HL-60 (cell line): ENCODE results near the gene AMPD3.
A peak's percentile ranks its signal among the peaks of the same experiment; 100 is the strongest.

ENCODE experiments used
- DNase-seq, 2 experiments: peaks; one replicate each; pipeline ENCODE4 v3.0.0-alpha.2; 2010 to 2020; ENCODE audit warnings: low read depth in 1 of 2, low spot score in 1 of 2
- H3K27ac ChIP-seq: fragments of 250-450 bp; sonication (Bioruptor Pico); replicated peaks from 2 replicates; pipeline ENCODE4 v1.5.1; 2020; ENCODE audit warnings: mild to moderate bottlenecking, moderate library complexity
- H3K27me3 ChIP-seq: fragments of 250-450 bp; sonication (Bioruptor Pico); 2 replicates; pipeline ENCODE4 v1.5.1; 2021; ENCODE audit warnings: mild to moderate bottlenecking, moderate library complexity; ENCODE audit not compliant: insufficient read depth, poor library complexity, severe bottlenecking
- H3K4me3 ChIP-seq: replicated peaks from 2 replicates; pipeline ENCODE4 v1.5.1; 2011; ENCODE audit warnings: mild to moderate bottlenecking, control low read depth, low read length; ENCODE audit not compliant: insufficient read depth
- CTCF ChIP-seq: IDR thresholded peaks from one replicate; pipeline ENCODE4 v1.5.1; 2011; ENCODE audit warnings: low read length, control low read depth, inconsistent platforms; ENCODE audit not compliant: insufficient read depth
- GABPA ChIP-seq: IDR thresholded peaks from 2 replicates; pipeline ENCODE4 v1.6.1; 2012; ENCODE audit warnings: low read depth
- POLR2AphosphoS5 ChIP-seq: IDR thresholded peaks from 2 replicates; pipeline ENCODE4 v1.6.1; 2012; ENCODE audit warnings: low read depth
- REST ChIP-seq: IDR thresholded peaks from 2 replicates; pipeline ENCODE4 v1.6.1; 2012; ENCODE audit warnings: low read depth; ENCODE audit not compliant: insufficient replicate concordance
- SPI1 ChIP-seq: IDR thresholded peaks from 2 replicates; pipeline ENCODE4 v1.6.1; 2012; ENCODE audit warnings: low read depth, mild to moderate bottlenecking, borderline replicate concordance

The AMPD3 gene

GRCh38 chr11:10438458-10438857 lies 16.6 kb upstream of the AMPD3 start:
- TF ChIP-seq GABPA: no peak
- TF ChIP-seq CTCF: no peak
- TF ChIP-seq SPI1: no peak
- TF ChIP-seq POLR2AphosphoS5: no peak
- TF ChIP-seq REST: no peak
- Histone ChIP-seq H3K4me3 (no peak overlapping the region), H3K27me3 (no peaks in the 10 kb centered on the region), H3K27ac (peak overlapping the region; percentile 90)
- no peak for DNase-seq

- Histone ChIP-seq H3K27ac (no peak overlapping the region), H3K27me3 (no peaks in the 10 kb centered on the region), H3K4me3 (no peak overlapping the region)
- TF ChIP-seq GABPA (no peak), CTCF (no peak), SPI1 (no peak), POLR2AphosphoS5 (no peak), REST (no peak)
- no peak for DNase-seq
Measured at GRCh38 chr11:10439351-10439750, 15.7 kb upstream of the AMPD3 start.

GRCh38 chr11:10439924-10440323 lies 15.1 kb upstream of the AMPD3 start:
- H3K4me3 ChIP-seq: no peak overlapping the region
- H3K27ac ChIP-seq: no peak overlapping the region; the same call in 1 of the 2 replicates
- no peaks in the 10 kb centered on the region for H3K27me3 ChIP-seq
- TF ChIP-seq GABPA: no peak
- no peak for TF ChIP-seq REST
- no peak for TF ChIP-seq SPI1
- TF ChIP-seq POLR2AphosphoS5: no peak
- no peak for TF ChIP-seq CTCF
- no peak for DNase-seq
